ENCODE data around the gene ZMYND8. TPM values are rescaled to one million over a fixed set of nuclear protein-coding genes. Genes with fewer than 3 reads are reported as not detected.
"Not testable (repeated sequence)": the region's sequence is repeated elsewhere in the genome, so short reads cannot be mapped to it uniquely, and the experiment has no call there.

The ZMYND8 gene
- 10 to 100 TPM; 22.0 to 35.3 TPM for total RNA-seq

GRCh38 chr20:47356526-47357295, at the start of gene ZMYND8:
TSS of gene ZMYND8 (minus strand) at chr20:47356699. CDS start at chr20:47356670, 29 bp downstream.
- DNase-seq (ENCODE audit: low spot score), result peak; percentile 99
- Histone ChIP-seq H3K36me3 (no peaks in the 10 kb centered on the region), H3K27me3 (no peaks in the 10 kb centered on the region), H3K27ac (peak within 1 kb of the TSS; percentile 97 to 99), H3K4me3 (no peak within 1 kb of the TSS), H3K9me3 (no peaks in the 10 kb centered on the region), H3K4me1 (peaks cover 0 to 100% of the 10 kb centered on the region in 2 donors)
- TF ChIP-seq CTCF (IDR thresholded peaks at IDR 0.05), result no peak

- Histone ChIP-seq H3K9me3 (no peaks in the 10 kb centered on the region), H3K27ac (no peak overlapping the region), H3K4me1 (peaks cover 0 to 3% of the 10 kb centered on the region in 2 donors), H3K27me3 (no peaks in the 10 kb centered on the region), H3K4me3 (no peak overlapping the region), H3K36me3 (no peaks in the 10 kb centered on the region)
- TF ChIP-seq CTCF (IDR thresholded peaks at IDR 0.05), result no peak
- no peak for DNase-seq (ENCODE audit: low spot score)
Observed at GRCh38 chr20:47405775-47406325, 49.4 kb upstream of the ZMYND8 start.

- DNase-seq (ENCODE audit: low spot score), result no peak
- Histone ChIP-seq H3K36me3 (no peaks in the 10 kb centered on the region), H3K4me3 (no peak overlapping the region), H3K4me1 (no peaks in the 10 kb centered on the region), H3K27me3 (no peaks in the 10 kb centered on the region), H3K9me3 (no peaks in the 10 kb centered on the region), H3K27ac (no peak overlapping the region)
- no peak for TF ChIP-seq CTCF (IDR thresholded peaks at IDR 0.05)
Observed at GRCh38 chr20:47400685-47401084, 44.2 kb upstream of the ZMYND8 start.

GRCh38 chr20:47397652-47398301, 41.3 kb upstream of the ZMYND8 start:
- Histone ChIP-seq H3K27ac (no peak overlapping the region), H3K36me3 (no peaks in the 10 kb centered on the region), H3K4me1 (no peaks in the 10 kb centered on the region), H3K27me3 (no peaks in the 10 kb centered on the region), H3K9me3 (no peaks in the 10 kb centered on the region), H3K4me3 (no peak overlapping the region)
- no peak for DNase-seq (ENCODE audit: low spot score)
- no peak for TF ChIP-seq CTCF (IDR thresholded peaks at IDR 0.05)

GRCh38 chr20:47396762-47397476, 40.4 kb upstream of the ZMYND8 start:
- H3K9me3 ChIP-seq, result no peaks in the 10 kb centered on the region
- no peak for DNase-seq (ENCODE audit: low spot score)
- H3K27ac ChIP-seq, result no peak overlapping the region
- no peak overlapping the region for H3K4me3 ChIP-seq
- peaks cover 0 to 5% of the 10 kb centered on the region in 2 donors for H3K4me1 ChIP-seq
- H3K27me3 ChIP-seq, result no peaks in the 10 kb centered on the region
- no peaks in the 10 kb centered on the region for H3K36me3 ChIP-seq
- TF ChIP-seq CTCF (IDR thresholded peaks at IDR 0.05), result no peak

GRCh38 chr20:47393796-47394514, 37.5 kb upstream of the ZMYND8 start:
- not testable (repeated sequence) for DNase-seq (ENCODE audit: low spot score); H3K9me3 ChIP-seq; H3K27ac ChIP-seq; H3K4me3 ChIP-seq; H3K4me1 ChIP-seq; H3K27me3 ChIP-seq; H3K36me3 ChIP-seq

Data from right atrium auricular region (tissue), 2 donors.